Transverse colon (tissue), 4 donors: Measurements from ENCODE around the gene ITPRIPL1. TPM values are rescaled to one million over a fixed set of nuclear protein-coding genes. Genes with fewer than 3 reads are reported as not detected.

ENCODE experiments used
- DNase-seq: peaks from one replicate; pipeline ENCODE4 v3.0.0-alpha.2; 2019
- H3K27ac ChIP-seq, 4 donors: fragments of 200-600 bp; sonication (generic); 2 replicates each; pipeline ENCODE4 v1.5.1; 2016 to 2018; ENCODE audit warnings: inconsistent platforms in 4 of 4
- H3K27me3 ChIP-seq: fragments of 200-600 bp; sonication (generic); 2 replicates; pipeline ENCODE4 v1.5.1; 2017; ENCODE audit warnings: inconsistent platforms
- H3K36me3 ChIP-seq, 4 donors: fragments of 200-600 bp; sonication (generic); 2 replicates each; pipeline ENCODE4 v1.5.1; 2017 to 2019; ENCODE audit warnings: inconsistent platforms in 4 of 4
- H3K4me1 ChIP-seq, 4 donors: fragments of 200-600 bp; sonication (generic); 2 replicates each; pipeline ENCODE4 v1.5.1; 2017 to 2020; ENCODE audit warnings: inconsistent platforms in 4 of 4
- H3K4me3 ChIP-seq, 4 donors: fragments of 200-600 bp; sonication (generic); 1 replicate in 1 of 4; 2 replicates in 3 of 4; pipeline versions ENCODE4 v1.5.1 to v1.6.1; 2017 to 2019; ENCODE audit warnings: inconsistent platforms in 4 of 4
- H3K9me3 ChIP-seq, 2 donors: fragments of 200-600 bp; sonication (generic); 2 replicates each; pipeline ENCODE4 v1.5.1; 2017 to 2019; ENCODE audit warnings: inconsistent platforms in 2 of 2
- EP300 ChIP-seq: sonication (generic); formaldehyde crosslinking; IDR thresholded peaks from one replicate; pipeline ENCODE4 v1.6.1; 2017; ENCODE audit warnings: antibody characterized with exemption, low read depth
- POLR2A ChIP-seq: fragments of 450-650 bp; IDR thresholded peaks from one replicate; pipeline ENCODE4 v1.6.1; 2016; ENCODE audit warnings: antibody characterized with exemption, mild to moderate bottlenecking, moderate library complexity
- POLR2AphosphoS5 ChIP-seq, 3 donors: sonication (generic); formaldehyde crosslinking; IDR thresholded peaks; one replicate each; pipeline ENCODE4 v1.6.1; 2016; ENCODE audit warnings: antibody characterized with exemption in 3 of 3
- WGBS, 2 donors: methylation state at CpG; one replicate each; pipeline ENCODE4 v1.1.5; 2018; ENCODE audit warnings: low coverage in 1 of 2; 5-methylcytosine and 5-hydroxymethylcytosine counted together
- in situ Hi-C, 4 donors: fragments of 200-750 bp; cut with MboI; loops; one replicate each; pipeline versions ENCODE4 v1.15.0 to v1.15.1; 2017; ENCODE audit warnings: low sequenced_read_pairs in 3 of 4, low pct_ligation_motif_present in 1 of 4, low pct_unique_long_range_greater_than_20kb in 1 of 4
- intact Hi-C: fragments of 100-400 bp; cut with DNase I; formaldehyde crosslinking; loops from one replicate; pipeline ENCODE4 v1.15.1; 2023; ENCODE audit warnings: low total_unique reads
- total RNA-seq, 4 donors: library from RNA; depleted of rRNA; stranded (reverse); fragments of >200 nt; gene quantifications; one replicate each; pipeline ENCODE4 v1.1.0, GENCODE V29; 2016
- TF ChIP-seq, protein P1 (sequence below), 5 experiments: fragments of 200-600 bp in 3 of 5; fragments of 450-650 bp in 2 of 5; sonication (generic) in 3 of 5; IDR thresholded peaks; 1 replicate in 2 of 5; 2 replicates in 3 of 5; pipeline ENCODE4 v1.5.1; 2016 to 2017; ENCODE audit warnings: antibody characterized with exemption in 5 of 5, inconsistent platforms in 3 of 5, mild to moderate bottlenecking in 2 of 5, moderate library complexity in 1 of 5

ITPRIPL1 gene
- total RNA-seq, 4 donors from 2014 or later = 0.41 to 2.6 (median 0.95) TPM; not detected in 1

DNA sequence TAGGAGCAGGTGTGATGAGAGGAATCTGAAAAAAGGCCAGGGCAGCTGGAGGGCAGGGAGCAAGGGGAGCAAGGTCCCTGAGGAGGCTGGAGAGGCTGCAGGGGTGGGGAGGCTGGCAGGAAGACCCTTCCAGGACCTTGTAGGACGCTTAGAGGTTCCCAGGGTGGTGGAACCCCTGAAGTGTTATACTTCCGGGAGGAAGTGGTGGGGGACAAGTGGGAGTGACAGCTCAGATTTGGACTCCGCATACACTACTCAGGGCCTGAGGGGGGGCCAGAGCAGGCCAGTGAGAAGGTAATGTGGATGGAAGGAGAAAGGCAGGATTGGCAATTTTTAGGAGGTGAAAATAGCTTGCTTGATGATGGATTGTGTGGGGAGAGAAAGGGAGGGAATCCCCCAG lies 8.6 kb downstream of the ITPRIPL1 start:
- intact Hi-C loops (no loop called here), in situ Hi-C loops (no loop called here)
- H3K9me3 ChIP-seq = no peaks in the 10 kb centered on the region
- no peaks in the 10 kb centered on the region for H3K36me3 ChIP-seq
- H3K27ac ChIP-seq = no peak overlapping the region
- TF ChIP-seq POLR2AphosphoS5 (IDR thresholded peaks at IDR 0.05) (no peak), POLR2A (no peak), EP300 (no peak)
- TF ChIP-seq, protein P1, sequence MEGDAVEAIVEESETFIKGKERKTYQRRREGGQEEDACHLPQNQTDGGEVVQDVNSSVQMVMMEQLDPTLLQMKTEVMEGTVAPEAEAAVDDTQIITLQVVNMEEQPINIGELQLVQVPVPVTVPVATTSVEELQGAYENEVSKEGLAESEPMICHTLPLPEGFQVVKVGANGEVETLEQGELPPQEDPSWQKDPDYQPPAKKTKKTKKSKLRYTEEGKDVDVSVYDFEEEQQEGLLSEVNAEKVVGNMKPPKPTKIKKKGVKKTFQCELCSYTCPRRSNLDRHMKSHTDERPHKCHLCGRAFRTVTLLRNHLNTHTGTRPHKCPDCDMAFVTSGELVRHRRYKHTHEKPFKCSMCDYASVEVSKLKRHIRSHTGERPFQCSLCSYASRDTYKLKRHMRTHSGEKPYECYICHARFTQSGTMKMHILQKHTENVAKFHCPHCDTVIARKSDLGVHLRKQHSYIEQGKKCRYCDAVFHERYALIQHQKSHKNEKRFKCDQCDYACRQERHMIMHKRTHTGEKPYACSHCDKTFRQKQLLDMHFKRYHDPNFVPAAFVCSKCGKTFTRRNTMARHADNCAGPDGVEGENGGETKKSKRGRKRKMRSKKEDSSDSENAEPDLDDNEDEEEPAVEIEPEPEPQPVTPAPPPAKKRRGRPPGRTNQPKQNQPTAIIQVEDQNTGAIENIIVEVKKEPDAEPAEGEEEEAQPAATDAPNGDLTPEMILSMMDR (IDR thresholded peaks at IDR 0.05) = no peak
- H3K27me3 ChIP-seq = no peaks in the 10 kb centered on the region
- no peak for DNase-seq
- WGBS, 2 donors = 84 to 91% methylated on average over 3 of the region's 3 CpGs
- no peak overlapping the region for H3K4me3 ChIP-seq
- peaks cover 6 to 15% (median 10%) of the 10 kb centered on the region in 4 donors for H3K4me1 ChIP-seq

DNA sequence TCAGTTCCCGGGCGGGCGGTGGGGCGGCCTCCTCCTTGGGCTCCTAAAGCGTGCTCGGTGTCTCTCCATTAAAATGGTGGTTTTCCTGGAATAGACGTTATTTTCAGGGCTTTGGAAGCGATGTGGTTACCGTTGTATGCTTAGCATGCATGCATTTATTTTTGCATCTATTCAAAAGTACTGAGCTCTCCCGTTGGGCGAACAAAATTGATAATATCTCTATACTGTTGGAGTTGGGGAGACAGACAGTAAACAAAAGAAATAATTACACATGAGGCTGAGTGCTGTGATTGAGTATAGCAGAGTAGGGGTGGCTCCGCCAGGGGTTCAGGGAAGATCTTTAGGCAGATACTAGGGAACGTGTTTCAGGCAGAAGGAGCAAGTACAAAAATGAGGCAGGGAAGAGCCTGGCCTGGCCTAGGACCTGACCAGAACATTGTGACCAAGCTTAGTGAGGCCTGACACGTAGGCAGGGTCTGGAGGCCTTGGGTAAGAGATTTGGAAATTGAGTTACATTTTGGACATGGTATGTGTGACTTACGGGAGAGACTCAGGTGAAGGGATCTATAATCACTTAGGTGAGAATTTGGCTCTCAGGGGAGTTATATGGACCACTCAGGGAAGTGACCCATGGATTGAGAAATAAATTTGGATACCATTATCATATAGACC lies 11.1 kb downstream of the ITPRIPL1 start:
- H3K27me3 ChIP-seq = no peaks in the 10 kb centered on the region
- peak overlapping the region; percentile 60 to 95 (median 85) for H3K4me3 ChIP-seq
- no peaks in the 10 kb centered on the region for H3K9me3 ChIP-seq
- 13 to 29% methylated on average over 5 to 15 of the region's 15 CpGs for WGBS, 2 donors
- no peaks in the 10 kb centered on the region for H3K36me3 ChIP-seq
- intact Hi-C loops = no loop called here
- in situ Hi-C loops = no loop called here
- peak overlapping the region; percentile 90 to 98 (median 95) for H3K27ac ChIP-seq
- TF ChIP-seq EP300 (no peak), POLR2AphosphoS5 (IDR thresholded peaks at IDR 0.05) (peak in 2 of 3 donors; percentile 2 to 64)
- H3K4me1 ChIP-seq = peaks cover 6 to 15% (median 10%) of the 10 kb centered on the region in 4 donors
- DNase-seq = no peak

DNA sequence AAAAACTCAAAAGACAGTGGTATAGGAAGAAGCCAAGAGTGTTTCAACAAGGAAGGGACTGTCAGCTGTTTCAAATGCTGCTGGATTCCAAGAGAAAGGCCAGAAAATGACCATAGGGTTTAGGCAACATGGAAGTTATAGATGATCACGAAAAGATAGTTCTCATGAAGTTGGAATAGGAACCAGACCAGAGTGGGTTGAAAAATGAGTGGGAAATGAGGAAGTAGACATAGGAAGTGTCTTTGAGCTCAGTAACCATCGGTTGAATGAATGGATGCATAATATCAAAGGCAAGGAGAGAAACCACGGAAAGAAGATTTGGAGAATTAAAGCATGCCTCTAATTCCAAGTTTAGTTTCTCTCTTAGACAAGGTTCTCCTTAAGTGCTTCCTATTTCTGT lies 11.8 kb downstream of the ITPRIPL1 start:
- Histone ChIP-seq H3K36me3 (no peaks in the 10 kb centered on the region), H3K27ac (no peak overlapping the region), H3K9me3 (no peaks in the 10 kb centered on the region), H3K4me3 (no peak overlapping the region), H3K4me1 (peaks cover 6 to 15% (median 10%) of the 10 kb centered on the region in 4 donors), H3K27me3 (no peaks in the 10 kb centered on the region)
- intact Hi-C loops = no loop called here
- 77 to 80% methylated on average over 3 of the region's 3 CpGs for WGBS, 2 donors
- no peak for TF ChIP-seq POLR2A
- TF ChIP-seq EP300 = no peak
- TF ChIP-seq POLR2AphosphoS5 (IDR thresholded peaks at IDR 0.05) = no peak
- TF ChIP-seq, protein P1 (IDR thresholded peaks at IDR 0.05) = no peak
- in situ Hi-C loops = no loop called here
- no peak for DNase-seq

DNA sequence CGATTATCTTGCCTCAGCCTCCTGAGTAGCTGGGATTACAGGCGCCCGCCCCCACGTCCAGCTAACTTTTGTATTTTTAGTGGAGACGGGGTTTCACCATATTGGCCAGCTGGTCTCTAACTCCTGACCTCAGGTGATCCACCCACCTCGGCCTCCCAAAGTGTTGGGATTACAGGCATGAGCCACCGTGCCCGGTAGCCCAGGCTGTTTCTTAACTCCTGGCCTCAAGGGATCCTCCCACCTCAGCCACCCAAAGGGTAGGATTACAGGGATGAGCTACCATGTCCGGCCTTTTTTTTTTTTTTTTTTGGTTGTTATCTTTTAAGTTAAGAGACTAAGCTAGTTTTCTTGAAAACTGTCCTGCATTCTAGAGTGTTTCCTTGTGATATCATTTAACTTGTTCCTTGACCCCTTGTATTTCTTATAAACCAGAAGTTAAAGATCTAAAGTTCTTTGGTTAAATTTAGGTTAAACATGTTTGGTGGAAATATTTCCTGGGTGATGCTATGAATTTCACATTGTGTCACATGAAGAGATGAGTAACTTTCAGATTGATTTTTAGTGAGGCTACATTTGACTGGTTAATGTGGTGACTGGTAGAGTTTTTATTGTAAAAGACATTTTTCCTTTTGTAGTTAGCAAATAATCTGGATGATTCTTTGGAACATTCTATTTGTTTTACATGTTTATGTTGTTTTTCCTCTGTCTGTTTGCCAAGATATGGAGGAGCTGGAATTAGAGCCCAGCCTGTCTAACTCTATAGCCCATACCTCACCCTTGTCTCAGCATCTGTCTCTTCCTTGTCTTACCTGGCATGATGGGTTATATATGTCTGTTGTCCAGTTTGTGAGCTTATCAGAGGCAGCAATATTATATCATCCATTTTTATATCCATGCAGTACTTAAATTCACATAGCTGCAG lies 15.6 kb downstream of the ITPRIPL1 start:
- Histone ChIP-seq H3K36me3 (no peaks in the 10 kb centered on the region), H3K27me3 (no peaks in the 10 kb centered on the region), H3K9me3 (no peaks in the 10 kb centered on the region), H3K4me3 (no peak overlapping the region), H3K27ac (no peak overlapping the region), H3K4me1 (peaks cover 0 to 7% (median 6%) of the 10 kb centered on the region in 4 donors)
- DNase-seq = no peak
- TF ChIP-seq POLR2AphosphoS5 (IDR thresholded peaks at IDR 0.05) = no peak
- no peak for TF ChIP-seq POLR2A
- no peak for TF ChIP-seq EP300
- WGBS, 2 donors = 78 to 100% methylated on average over 2 to 9 of the region's 9 CpGs
- in situ Hi-C loops (no loop called here), intact Hi-C loops (no loop called here)

DNA sequence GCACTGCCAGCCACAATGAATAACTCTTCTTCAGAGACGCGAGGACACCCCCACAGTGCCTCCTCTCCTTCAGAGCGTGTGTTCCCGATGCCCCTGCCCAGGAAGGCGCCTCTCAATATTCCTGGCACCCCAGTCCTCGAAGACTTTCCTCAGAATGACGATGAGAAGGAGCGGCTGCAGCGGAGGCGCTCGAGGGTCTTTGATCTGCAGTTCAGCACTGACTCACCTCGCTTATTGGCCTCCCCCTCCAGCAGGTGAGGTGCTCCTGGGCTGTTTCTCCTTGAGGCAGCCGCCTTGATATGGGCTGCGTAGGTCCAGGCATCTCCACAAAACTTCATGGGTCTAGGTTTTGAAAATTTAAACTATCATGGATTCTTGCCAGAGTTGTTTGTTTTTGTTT lies 16.5 kb downstream of the ITPRIPL1 start:
- Histone ChIP-seq H3K36me3 (no peaks in the 10 kb centered on the region), H3K27ac (no peak overlapping the region), H3K27me3 (no peaks in the 10 kb centered on the region), H3K4me1 (peaks cover 0 to under 1% (median 0%) of the 10 kb centered on the region in 4 donors), H3K9me3 (no peaks in the 10 kb centered on the region), H3K4me3 (no peak overlapping the region)
- 95 to 98% methylated on average over 10 to 14 of the region's 14 CpGs for WGBS, 2 donors
- in situ Hi-C loops = no loop called here
- intact Hi-C loops = no loop called here
- DNase-seq = no peak
- TF ChIP-seq POLR2A = no peak
- TF ChIP-seq POLR2AphosphoS5 (IDR thresholded peaks at IDR 0.05) = no peak
- no peak for TF ChIP-seq EP300
- TF ChIP-seq, protein P1 (IDR thresholded peaks at IDR 0.05) = no peak
